PC-3 (cell line): Measurements from ENCODE around the gene LRRFIP2.

Experiments
- EZH2 ChIP-seq: fragments of 300-600 bp; sonication (generic); IDR thresholded peaks from one replicate; pipeline ENCODE4 v1.6.1; 2017; ENCODE audit warnings: antibody characterized with exemption, mild to moderate bottlenecking, low read length; ENCODE audit not compliant: unreplicated experiment
- TF ChIP-seq, protein P1 (sequence below): fragments of 300-600 bp; sonication (generic); conservative IDR thresholded peaks from 2 replicates; pipeline ENCODE4 v1.5.1; 2017; ENCODE audit warnings: antibody characterized with exemption, low read depth, mild to moderate bottlenecking, low read length

DNA sequence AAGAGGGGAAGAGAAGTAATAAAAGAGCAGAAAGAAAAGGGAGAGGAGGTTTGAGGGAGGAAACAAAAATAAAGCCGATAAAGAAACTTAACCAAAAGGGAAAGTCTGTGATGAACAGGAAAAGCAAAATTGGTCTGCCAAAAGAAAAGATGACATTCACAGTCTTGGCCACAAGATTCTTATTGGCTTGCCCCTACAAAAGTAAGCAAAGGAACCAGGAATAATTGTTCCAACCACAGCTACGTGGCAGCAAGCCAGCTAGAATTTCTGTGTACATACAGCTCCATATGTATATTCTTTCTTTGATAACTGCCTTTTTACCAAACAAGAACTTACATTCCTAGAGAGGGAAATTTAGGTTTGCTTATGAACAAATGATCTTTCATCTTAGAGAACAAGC lies 101.5 kb downstream of the LRRFIP2 start:
- TF ChIP-seq EZH2, result no peak
- TF ChIP-seq, protein P1, sequence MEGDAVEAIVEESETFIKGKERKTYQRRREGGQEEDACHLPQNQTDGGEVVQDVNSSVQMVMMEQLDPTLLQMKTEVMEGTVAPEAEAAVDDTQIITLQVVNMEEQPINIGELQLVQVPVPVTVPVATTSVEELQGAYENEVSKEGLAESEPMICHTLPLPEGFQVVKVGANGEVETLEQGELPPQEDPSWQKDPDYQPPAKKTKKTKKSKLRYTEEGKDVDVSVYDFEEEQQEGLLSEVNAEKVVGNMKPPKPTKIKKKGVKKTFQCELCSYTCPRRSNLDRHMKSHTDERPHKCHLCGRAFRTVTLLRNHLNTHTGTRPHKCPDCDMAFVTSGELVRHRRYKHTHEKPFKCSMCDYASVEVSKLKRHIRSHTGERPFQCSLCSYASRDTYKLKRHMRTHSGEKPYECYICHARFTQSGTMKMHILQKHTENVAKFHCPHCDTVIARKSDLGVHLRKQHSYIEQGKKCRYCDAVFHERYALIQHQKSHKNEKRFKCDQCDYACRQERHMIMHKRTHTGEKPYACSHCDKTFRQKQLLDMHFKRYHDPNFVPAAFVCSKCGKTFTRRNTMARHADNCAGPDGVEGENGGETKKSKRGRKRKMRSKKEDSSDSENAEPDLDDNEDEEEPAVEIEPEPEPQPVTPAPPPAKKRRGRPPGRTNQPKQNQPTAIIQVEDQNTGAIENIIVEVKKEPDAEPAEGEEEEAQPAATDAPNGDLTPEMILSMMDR, result no peak
